Upper lobe of right lung (tissue), 1 donor: Measurements from ENCODE around the gene FMNL1. TPM values are rescaled to one million over a fixed set of nuclear protein-coding genes. Genes with fewer than 3 reads are reported as not detected.

Experiments
- ATAC-seq: fragments of 200-7000 bp; cut with Tn5 transposase; one replicate; pipeline ENCODE4 v1.9.1; 2020; ENCODE audit warnings: mild to moderate bottlenecking, moderate library complexity
- DNase-seq: peaks from one replicate; pipeline ENCODE4 v3.0.0-alpha.2; 2020
- H3K27ac ChIP-seq: fragments of 200-600 bp; one replicate; pipeline ENCODE4 v1.8.0; 2022
- H3K27me3 ChIP-seq: fragments of 200-600 bp; one replicate; pipeline ENCODE4 v1.8.0; 2022; ENCODE audit warnings: mild to moderate bottlenecking
- H3K36me3 ChIP-seq: fragments of 200-600 bp; one replicate; pipeline ENCODE4 v1.8.0; 2022
- H3K4me1 ChIP-seq: fragments of 200-600 bp; one replicate; pipeline ENCODE4 v1.8.0; 2022
- H3K4me3 ChIP-seq: fragments of 200-600 bp; one replicate; pipeline ENCODE4 v1.8.0; 2022; ENCODE audit warnings: mild to moderate bottlenecking
- H3K9me3 ChIP-seq: fragments of 200-600 bp; one replicate; pipeline ENCODE4 v1.8.0; 2022
- CTCF ChIP-seq: fragments of 200-600 bp; IDR thresholded peaks from one replicate; pipeline ENCODE4 v1.8.0; 2022; ENCODE audit warnings: antibody characterized with exemption
- intact Hi-C: fragments of 100-400 bp; cut with DNase I; formaldehyde crosslinking; loops from one replicate; pipeline ENCODE4 v1.11.0; 2022
- total RNA-seq: library from RNA; stranded (reverse); fragmentation: NEBNext Ultra II Directional; extraction: Animal tissue kit (Norgen Biotek cat#: 25700); gene quantifications from one replicate; pipeline ENCODE4 v1.2.1, GENCODE V29; 2021
- donor health status: DM: no; HTN: yes; CAD: no; lungs with severe emphysema.

FMNL1 gene
- total RNA-seq, 1 donor from 2014 or later = 62.3 TPM

DNA sequence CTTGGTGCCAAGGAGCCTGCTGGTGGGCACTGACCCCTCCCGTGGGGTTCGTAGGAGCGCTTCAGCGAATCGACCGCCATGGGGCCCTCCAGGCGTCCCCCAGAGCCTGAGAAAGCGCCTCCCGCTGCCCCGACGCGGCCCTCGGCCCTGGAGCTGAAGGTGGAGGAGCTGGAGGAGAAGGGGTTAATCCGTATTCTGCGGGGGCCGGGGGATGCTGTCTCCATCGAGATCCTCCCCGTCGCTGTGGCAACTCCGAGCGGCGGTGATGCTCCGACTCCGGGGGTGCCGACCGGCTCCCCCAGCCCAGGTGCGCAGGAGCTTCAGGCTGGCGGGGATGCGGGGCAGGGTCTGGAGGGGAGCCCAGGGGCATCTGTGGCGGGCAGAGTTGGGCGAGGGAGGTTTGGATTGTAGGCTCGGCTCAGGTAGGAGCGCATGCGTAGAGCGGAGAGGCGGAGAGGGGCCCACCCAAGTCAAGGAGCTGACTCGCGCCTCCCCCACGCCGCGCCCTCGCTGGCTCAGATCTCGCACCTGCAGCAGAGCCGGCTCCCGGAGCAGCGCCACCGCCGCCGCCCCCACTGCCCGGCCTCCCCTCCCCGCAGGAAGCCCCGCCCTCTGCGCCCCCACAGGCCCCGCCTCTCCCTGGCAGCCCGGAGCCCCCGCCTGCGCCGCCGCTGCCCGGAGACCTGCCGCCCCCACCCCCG is 19.8 kb downstream of the FMNL1 start:
- peak overlapping the region; percentile 36 for H3K4me3 ChIP-seq
- no peak overlapping the region for H3K27ac ChIP-seq
- no peaks in the 10 kb centered on the region for H3K9me3 ChIP-seq
- H3K36me3 ChIP-seq = peaks cover 40% of the 10 kb centered on the region
- ATAC-seq (peak; percentile 70), DNase-seq (peak; percentile 85)
- TF ChIP-seq CTCF = no peak
- intact Hi-C loops = no loop called here
- peaks cover 3% of the 10 kb centered on the region for H3K4me1 ChIP-seq
- H3K27me3 ChIP-seq = no peaks in the 10 kb centered on the region

DNA sequence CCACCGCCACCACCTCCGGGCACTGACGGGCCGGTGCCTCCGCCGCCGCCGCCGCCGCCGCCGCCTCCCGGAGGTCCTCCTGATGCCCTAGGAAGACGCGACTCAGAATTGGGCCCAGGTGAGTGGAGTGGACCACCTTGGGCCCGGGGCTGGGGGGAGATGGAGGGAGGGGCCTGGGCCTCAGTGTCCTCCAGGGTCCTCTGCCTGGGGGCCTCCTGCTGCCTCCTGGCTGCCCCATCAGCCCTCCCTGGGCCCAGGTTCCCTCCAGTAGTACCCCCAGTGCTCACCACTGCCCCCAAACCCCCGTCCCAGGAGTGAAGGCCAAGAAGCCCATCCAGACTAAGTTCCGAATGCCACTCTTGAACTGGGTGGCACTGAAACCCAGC is 20.3 kb downstream of the FMNL1 start:
- H3K4me3 ChIP-seq = no peak overlapping the region

GRCh38 chr17:45243750-45244149 is 22.1 kb downstream of the FMNL1 start:
- no peak for TF ChIP-seq CTCF
- Histone ChIP-seq H3K36me3 (peaks cover 35% of the 10 kb centered on the region), H3K9me3 (no peaks in the 10 kb centered on the region), H3K4me1 (peaks cover 12% of the 10 kb centered on the region), H3K27ac (no peak overlapping the region), H3K4me3 (no peak overlapping the region), H3K27me3 (no peaks in the 10 kb centered on the region)
- intact Hi-C loops = no loop called here
- no peak for ATAC-seq
- no peak for DNase-seq

More for the DNA sequence above, 20.3 kb downstream of the FMNL1 start:
- Histone ChIP-seq H3K9me3 (no peaks in the 10 kb centered on the region), H3K4me1 (peaks cover 8% of the 10 kb centered on the region), H3K27ac (no peak overlapping the region), H3K27me3 (no peaks in the 10 kb centered on the region), H3K36me3 (peaks cover 40% of the 10 kb centered on the region)
- ATAC-seq (no peak), DNase-seq (no peak)
- intact Hi-C loops = no loop called here
- no peak for TF ChIP-seq CTCF

DNA sequence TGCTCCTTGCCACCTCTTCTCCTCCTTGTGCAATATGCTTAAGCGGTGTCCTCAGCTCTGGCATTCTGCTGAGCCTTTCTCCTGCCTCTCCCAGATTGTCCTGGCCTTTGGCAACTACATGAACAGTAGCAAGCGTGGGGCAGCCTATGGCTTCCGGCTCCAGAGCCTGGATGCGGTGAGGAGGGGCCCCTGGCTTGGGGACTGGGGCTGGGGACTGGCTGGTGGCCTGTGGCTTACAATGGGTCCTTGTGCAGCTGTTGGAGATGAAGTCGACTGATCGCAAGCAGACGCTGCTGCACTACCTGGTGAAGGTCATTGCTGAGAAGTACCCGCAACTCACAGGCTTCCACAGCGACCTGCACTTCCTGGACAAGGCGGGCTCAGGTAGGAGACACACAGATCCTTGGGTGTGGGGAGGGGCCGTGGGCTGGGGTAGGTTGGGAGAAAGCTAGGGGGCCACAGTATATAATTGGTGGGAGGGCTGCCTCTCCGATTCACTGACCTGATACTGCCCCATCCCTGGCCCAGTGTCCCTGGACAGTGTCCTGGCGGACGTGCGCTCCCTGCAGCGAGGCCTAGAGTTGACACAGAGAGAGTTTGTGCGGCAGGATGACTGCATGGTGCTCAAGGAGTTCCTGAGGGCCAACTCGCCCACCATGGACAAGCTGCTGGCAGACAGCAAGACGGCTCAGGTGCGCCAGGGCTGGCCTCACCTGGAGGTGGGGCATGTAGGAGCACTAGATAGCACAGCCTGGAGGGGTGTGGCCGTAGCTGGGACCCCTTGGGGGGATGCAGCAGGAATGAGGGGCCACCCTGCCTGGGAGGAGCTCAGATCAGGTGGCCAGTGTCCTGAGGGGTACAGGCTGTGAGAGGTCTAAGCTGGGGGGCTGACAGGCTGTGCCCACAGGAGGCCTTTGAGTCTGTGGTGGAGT is 23.3 kb downstream of the FMNL1 start:
- H3K9me3 ChIP-seq = no peaks in the 10 kb centered on the region
- H3K27ac ChIP-seq = no peak overlapping the region
- intact Hi-C loops = no loop called here
- no peak for TF ChIP-seq CTCF
- H3K4me1 ChIP-seq = peaks cover 12% of the 10 kb centered on the region
- no peaks in the 10 kb centered on the region for H3K27me3 ChIP-seq
- H3K36me3 ChIP-seq = peaks cover 30% of the 10 kb centered on the region
- no peak for DNase-seq
- H3K4me3 ChIP-seq = no peak overlapping the region
- no peak for ATAC-seq

GRCh38 chr17:45246338-45246737 is 24.7 kb downstream of the FMNL1 start:
- H3K36me3 ChIP-seq = peaks cover 23% of the 10 kb centered on the region
- peaks cover 12% of the 10 kb centered on the region for H3K4me1 ChIP-seq
- TF ChIP-seq CTCF = no peak
- H3K9me3 ChIP-seq = no peaks in the 10 kb centered on the region
- H3K27me3 ChIP-seq = no peaks in the 10 kb centered on the region
- intact Hi-C loops = no loop called here
- H3K27ac ChIP-seq = no peak overlapping the region
- no peak overlapping the region for H3K4me3 ChIP-seq
- DNase-seq = no peak
- no peak for ATAC-seq
